OCI-LY7 (cell line): ENCODE measurements around the gene GRIA1. TPM values are rescaled to one million over a fixed set of nuclear protein-coding genes. Genes with fewer than 3 reads are reported as not detected.

Source experiments
- BruUV-seq: library from RNA; stranded (reverse); fragments of 400-500 nt; replicated peaks from 2 replicates; lab custom pipeline; 2021; lab: Mats Ljungman, UMichigan
- CTCF ChIA-PET: fragments of 300-600 bp; sonication (Branson Sonifier 250); formaldehyde crosslinking; loops from one replicate; lab custom pipeline; 2022; ENCODE audit warnings: antibody characterized with exemption; ENCODE audit not compliant: unreplicated experiment; lab: Charles Lee
- POLR2A ChIA-PET: fragments of 300-600 bp; sonication (Branson Sonifier 250); formaldehyde crosslinking; loops from one replicate; lab custom pipeline; 2022; ENCODE audit warnings: antibody characterized with exemption; lab: Charles Lee
- DNase-seq: peaks from one replicate; pipeline ENCODE4 v3.0.0-alpha.2; 2015; ENCODE audit warnings: low spot score
- H2AFZ ChIP-seq: fragments of 200-600 bp; sonication (generic), shearing (Covaris generic); 2 replicates; pipeline ENCODE4 v1.6.1; 2014; ENCODE audit warnings: mild to moderate bottlenecking, antibody characterized with exemption, low read length, moderate library complexity
- H3K27ac ChIP-seq: fragments of 200-600 bp; sonication (generic); 2 replicates; pipeline ENCODE4 v1.5.1; 2014; ENCODE audit warnings: mixed run types, low read depth, mild to moderate bottlenecking, moderate library complexity, low read length, inconsistent platforms; ENCODE audit not compliant: poor library complexity, severe bottlenecking
- H3K36me3 ChIP-seq: fragments of 200-600 bp; sonication (generic); 2 replicates; pipeline ENCODE4 v1.6.1; 2014; ENCODE audit warnings: mild to moderate bottlenecking, antibody characterized with exemption, low read length, moderate library complexity, mixed read lengths; ENCODE audit not compliant: insufficient read depth
- H3K4me1 ChIP-seq: fragments of 200-600 bp; sonication (generic); 2 replicates; pipeline ENCODE4 v1.5.1; 2014; ENCODE audit warnings: mild to moderate bottlenecking, low read length; ENCODE audit not compliant: insufficient read depth, poor library complexity, severe bottlenecking
- H3K4me2 ChIP-seq: fragments of 200-600 bp; sonication (generic); 2 replicates; pipeline ENCODE4 v1.6.1; 2014; ENCODE audit warnings: mild to moderate bottlenecking, low read length
- H3K4me3 ChIP-seq: fragments of 200-600 bp; sonication (generic); 2 replicates; pipeline ENCODE4 v1.5.1; 2014; ENCODE audit warnings: mild to moderate bottlenecking, low read depth, low read length; ENCODE audit not compliant: poor library complexity, severe bottlenecking
- H3K79me2 ChIP-seq: fragments of 200-600 bp; sonication (generic); 2 replicates; pipeline ENCODE4 v1.6.1; 2016; ENCODE audit warnings: low read depth, mild to moderate bottlenecking, low read length, moderate library complexity, mixed read lengths; ENCODE audit not compliant: insufficient read depth
- H3K9me2 ChIP-seq: fragments of 200-600 bp; sonication (generic); 2 replicates; pipeline ENCODE4 v1.6.1; 2016; ENCODE audit warnings: mild to moderate bottlenecking, low read length, mixed read lengths; ENCODE audit not compliant: insufficient read depth
- H3K9me3 ChIP-seq: fragments of 200-600 bp; sonication (generic); 2 replicates; pipeline ENCODE4 v1.6.1; 2014; ENCODE audit warnings: mild to moderate bottlenecking, mixed run types, low read length, mixed read lengths
- H4K20me1 ChIP-seq: fragments of 200-600 bp; sonication (generic); 2 replicates; pipeline ENCODE4 v1.6.1; 2014; ENCODE audit warnings: mild to moderate bottlenecking, antibody characterized with exemption, low read length, moderate library complexity, mixed read lengths; ENCODE audit not compliant: insufficient read depth
- EZH2phosphoT487 ChIP-seq: fragments of 200-600 bp; sonication (generic); IDR thresholded peaks from 2 replicates; pipeline ENCODE4 v1.6.1; 2018; ENCODE audit warnings: low read depth, borderline replicate concordance, mild to moderate bottlenecking, mixed run types, antibody characterized with exemption, low read length, moderate library complexity, mixed read lengths
- intact Hi-C: fragments of 100-400 bp; cut with micrococcal nuclease; formaldehyde crosslinking; loops from one replicate; pipeline ENCODE4 v1.10.0; 2022; ENCODE audit not compliant: unreplicated experiment
- total RNA-seq, 2 experiments: library from RNA; depleted of rRNA in 1 of 2; stranded (reverse); fragments of >200 nt in 1 of 2; shearing (Covaris generic) in 1 of 2; gene quantifications; 2 replicates each; pipeline ENCODE4 v1.2.3, GENCODE V29; 2014 to 2022
- TF ChIP-seq, protein P1 (sequence below): fragments of 200-600 bp; sonication (generic); conservative IDR thresholded peaks from 2 replicates; pipeline ENCODE4 v1.5.1; 2014; ENCODE audit warnings: mild to moderate bottlenecking, antibody characterized with exemption, low read length, moderate library complexity, mixed read lengths

The GRIA1 gene
- total RNA-seq, 2 experiments from 2014 or later, result not detected

DNA sequence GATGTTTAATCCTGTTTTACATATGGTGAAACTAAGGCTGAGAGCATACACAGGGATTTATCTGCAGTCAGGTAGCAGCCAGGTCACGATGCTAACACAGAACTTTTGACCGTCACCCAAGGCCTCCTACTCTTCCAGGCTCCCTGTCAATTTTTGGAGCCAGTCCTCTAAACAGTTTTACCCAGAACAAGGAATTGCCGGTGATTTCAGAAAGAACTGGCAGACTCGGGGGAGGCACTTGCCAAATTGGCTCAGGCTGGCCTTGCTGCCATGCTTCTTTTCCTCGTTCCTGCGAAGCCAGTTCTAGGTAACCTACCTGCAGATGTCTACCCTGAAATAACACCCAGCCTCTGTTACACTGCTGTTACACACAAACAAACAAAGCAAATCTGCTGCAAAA is 21.2 kb downstream of the GRIA1 start:
- Histone ChIP-seq H3K36me3 (no peaks in the 10 kb centered on the region), H3K9me3 (peaks cover 18% of the 10 kb centered on the region), H3K4me3 (no peak overlapping the region), H3K4me1 (peaks cover 13% of the 10 kb centered on the region), H2AFZ (no peak overlapping the region), H3K9me2 (no peaks in the 10 kb centered on the region), H3K4me2 (no peak overlapping the region), H4K20me1 (no peaks in the 10 kb centered on the region), H3K79me2 (no peaks in the 10 kb centered on the region), H3K27ac (no peak overlapping the region)
- intact Hi-C loops, result no loop called here
- no peak for DNase-seq
- ChIA-PET CTCF (no interaction called here), POLR2A (no interaction called here)
- TF ChIP-seq, protein P1, sequence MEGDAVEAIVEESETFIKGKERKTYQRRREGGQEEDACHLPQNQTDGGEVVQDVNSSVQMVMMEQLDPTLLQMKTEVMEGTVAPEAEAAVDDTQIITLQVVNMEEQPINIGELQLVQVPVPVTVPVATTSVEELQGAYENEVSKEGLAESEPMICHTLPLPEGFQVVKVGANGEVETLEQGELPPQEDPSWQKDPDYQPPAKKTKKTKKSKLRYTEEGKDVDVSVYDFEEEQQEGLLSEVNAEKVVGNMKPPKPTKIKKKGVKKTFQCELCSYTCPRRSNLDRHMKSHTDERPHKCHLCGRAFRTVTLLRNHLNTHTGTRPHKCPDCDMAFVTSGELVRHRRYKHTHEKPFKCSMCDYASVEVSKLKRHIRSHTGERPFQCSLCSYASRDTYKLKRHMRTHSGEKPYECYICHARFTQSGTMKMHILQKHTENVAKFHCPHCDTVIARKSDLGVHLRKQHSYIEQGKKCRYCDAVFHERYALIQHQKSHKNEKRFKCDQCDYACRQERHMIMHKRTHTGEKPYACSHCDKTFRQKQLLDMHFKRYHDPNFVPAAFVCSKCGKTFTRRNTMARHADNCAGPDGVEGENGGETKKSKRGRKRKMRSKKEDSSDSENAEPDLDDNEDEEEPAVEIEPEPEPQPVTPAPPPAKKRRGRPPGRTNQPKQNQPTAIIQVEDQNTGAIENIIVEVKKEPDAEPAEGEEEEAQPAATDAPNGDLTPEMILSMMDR, result no peak
- no TSS peak for BruUV-seq

DNA sequence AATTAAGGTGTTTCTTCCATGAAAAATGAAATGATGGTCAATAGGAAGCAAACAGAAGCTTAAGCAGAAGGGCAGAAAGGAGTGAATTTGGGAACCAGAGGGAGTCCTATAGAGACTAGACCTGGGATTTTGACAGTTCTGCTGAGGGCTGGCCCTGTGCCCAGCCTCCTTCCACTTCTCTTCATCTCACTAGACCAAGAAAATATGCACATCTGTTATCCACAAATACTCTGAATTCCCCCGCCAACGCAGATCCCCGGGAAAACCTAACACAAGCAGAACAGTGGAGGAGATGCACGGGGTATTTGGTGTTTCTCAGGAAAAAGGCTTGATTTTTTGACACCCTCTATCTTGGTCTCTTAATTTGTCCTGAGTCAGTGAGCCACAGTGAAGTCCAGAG is 22.7 kb downstream of the GRIA1 start:
- H3K9me2 ChIP-seq, result no peaks in the 10 kb centered on the region
- intact Hi-C loops, result no loop called here

DNA sequence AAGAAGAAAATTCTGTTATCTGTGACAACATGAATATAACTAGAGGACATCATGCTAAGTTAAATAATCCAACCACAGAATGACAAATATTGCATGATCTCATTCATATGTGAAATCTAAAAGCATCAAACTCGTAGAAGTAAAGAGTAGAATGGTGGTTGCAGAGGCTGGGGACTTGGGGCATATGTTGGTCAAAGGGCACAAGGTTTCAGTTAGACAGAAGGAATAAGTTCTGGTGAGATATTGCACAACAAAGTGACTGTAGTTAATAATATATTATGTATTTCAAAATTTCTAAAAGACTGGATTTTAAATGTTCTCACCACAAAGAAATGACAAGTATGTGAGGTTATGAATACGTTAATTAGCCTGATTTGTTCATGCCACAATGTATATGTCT is 24.8 kb downstream of the GRIA1 start:
- no peak for TF ChIP-seq EZH2phosphoT487
- TF ChIP-seq, protein P1, result no peak
- CTCF ChIA-PET, result no interaction called here
- Histone ChIP-seq H3K4me2 (no peak overlapping the region), H4K20me1 (no peaks in the 10 kb centered on the region), H2AFZ (no peak overlapping the region), H3K79me2 (no peaks in the 10 kb centered on the region), H3K9me3 (peaks cover 9% of the 10 kb centered on the region; the same call in 1 of the 2 replicates), H3K27ac (no peak overlapping the region), H3K9me2 (no peaks in the 10 kb centered on the region), H3K36me3 (no peaks in the 10 kb centered on the region), H3K4me1 (peaks cover 17% of the 10 kb centered on the region), H3K4me3 (no peak overlapping the region)
- POLR2A ChIA-PET, result no interaction called here
- intact Hi-C loops, result no loop called here
- no peak for DNase-seq
- no TSS peak for BruUV-seq

More for the DNA sequence above, 22.7 kb downstream of the GRIA1 start:
- H3K36me3 ChIP-seq, result no peaks in the 10 kb centered on the region
- TF ChIP-seq, protein P1, result no peak
- TF ChIP-seq EZH2phosphoT487, result no peak
- peaks cover 18% of the 10 kb centered on the region for H3K9me3 ChIP-seq
- H3K4me3 ChIP-seq, result no peak overlapping the region
- H2AFZ ChIP-seq, result no peak overlapping the region
- ChIA-PET CTCF (no interaction called here), POLR2A (no interaction called here)
- H3K79me2 ChIP-seq, result no peaks in the 10 kb centered on the region
- BruUV-seq, result no TSS peak
- H3K4me1 ChIP-seq, result peaks cover 28% of the 10 kb centered on the region
- H4K20me1 ChIP-seq, result no peaks in the 10 kb centered on the region
- no peak for DNase-seq
- no peak overlapping the region for H3K4me2 ChIP-seq
- no peak overlapping the region for H3K27ac ChIP-seq
